Measurements from ENCODE around the gene ATXN7L3B. TPM values are rescaled to one million over a fixed set of nuclear protein-coding genes. Genes with fewer than 3 reads are reported as not detected.
A peak's percentile ranks its signal among the peaks of the same experiment; 100 is the strongest.

ATXN7L3B gene
- total and polyA plus RNA-seq, 9 of the 15 experiments (the other 6 are each of a cell fraction or from before 2014, with no cell fraction given) = 10.3 to 40.5 (median 31.0) TPM

- TF ChIP-seq MGA (IDR thresholded peaks at IDR 0.05) = peak; percentile 50; the same call in 1 of the 2 replicates
- peak in 1 of 2 experiments; percentile 41; a peak in 1 of 4 replicates for TF ChIP-seq MAZ (CRISPR knock-in tag; conservative IDR thresholded peaks at IDR 0.05 in 1 of 2, IDR thresholded peaks at IDR 0.05 in 1 of 2)
- TF ChIP-seq ZFX (CRISPR knock-in tag; IDR thresholded peaks at IDR 0.05) = peak; percentile 27; the same call in 1 of the 2 replicates
- TF ChIP-seq TAF7 (tag; IDR thresholded peaks at IDR 0.05) = peak; percentile 54; the same call in 1 of the 2 replicates
- peak in 2 of 3 experiments; percentile 66 to 86 for TF ChIP-seq YY1 (IDR thresholded peaks at IDR 0.05; ENCODE audit: borderline replicate concordance in 1 of 3, control insufficient read depth in 1 of 3, extremely low read depth in 1 of 3, insufficient read depth in 3 of 3, insufficient read length in 1 of 3, insufficient replicate concordance in 2 of 3, low read depth in 1 of 3, low read length in 2 of 3)
- peak; percentile 20 for TF ChIP-seq POLR2B (IDR thresholded peaks at IDR 0.05; ENCODE audit: low read depth, partially characterized antibody)
- TF ChIP-seq POLR2A (conservative IDR thresholded peaks at IDR 0.05) = peak; percentile 68
- TF ChIP-seq PHF8 (IDR thresholded peaks at IDR 0.05; ENCODE audit: borderline replicate concordance, low read length) = peak; percentile 47; the same call in 1 of the 2 replicates
- TF ChIP-seq POLR2G (IDR thresholded peaks at IDR 0.05; ENCODE audit: low read depth, low read length) = peak; percentile 58
- peak; percentile 54 for TF ChIP-seq L3MBTL2 (IDR thresholded peaks at IDR 0.05)
- 0 out of 2 replicates have a peak, but pooled peaks have one; percentile 26 for TF ChIP-seq FOXP1 (CRISPR knock-in tag; IDR thresholded peaks at IDR 0.05)
- TF ChIP-seq SUPT5H (IDR thresholded peaks at IDR 0.05) = peak; percentile 51
- peak; percentile 34 for TF ChIP-seq KDM5B (IDR thresholded peaks at IDR 0.05; ENCODE audit: insufficient replicate concordance, low read depth, low read length)
- TF ChIP-seq FOXA3 (CRISPR knock-in tag; conservative IDR thresholded peaks at IDR 0.05 in 1 of 2, IDR thresholded peaks at IDR 0.05 in 1 of 2) = peak; percentile 61 to 95
Measured at GRCh38 chr12:74508873-74509657, 28.6 kb upstream of the ATXN7L3B start (continued).
